NCI-H146 (cell line): ENCODE measurements around the gene MAT2A.

Experiments used
- DNase-seq: peaks from one replicate; lab custom pipeline; 2025; lab: John Stamatoyannopoulos, UW

The MAT2A gene

DNA sequence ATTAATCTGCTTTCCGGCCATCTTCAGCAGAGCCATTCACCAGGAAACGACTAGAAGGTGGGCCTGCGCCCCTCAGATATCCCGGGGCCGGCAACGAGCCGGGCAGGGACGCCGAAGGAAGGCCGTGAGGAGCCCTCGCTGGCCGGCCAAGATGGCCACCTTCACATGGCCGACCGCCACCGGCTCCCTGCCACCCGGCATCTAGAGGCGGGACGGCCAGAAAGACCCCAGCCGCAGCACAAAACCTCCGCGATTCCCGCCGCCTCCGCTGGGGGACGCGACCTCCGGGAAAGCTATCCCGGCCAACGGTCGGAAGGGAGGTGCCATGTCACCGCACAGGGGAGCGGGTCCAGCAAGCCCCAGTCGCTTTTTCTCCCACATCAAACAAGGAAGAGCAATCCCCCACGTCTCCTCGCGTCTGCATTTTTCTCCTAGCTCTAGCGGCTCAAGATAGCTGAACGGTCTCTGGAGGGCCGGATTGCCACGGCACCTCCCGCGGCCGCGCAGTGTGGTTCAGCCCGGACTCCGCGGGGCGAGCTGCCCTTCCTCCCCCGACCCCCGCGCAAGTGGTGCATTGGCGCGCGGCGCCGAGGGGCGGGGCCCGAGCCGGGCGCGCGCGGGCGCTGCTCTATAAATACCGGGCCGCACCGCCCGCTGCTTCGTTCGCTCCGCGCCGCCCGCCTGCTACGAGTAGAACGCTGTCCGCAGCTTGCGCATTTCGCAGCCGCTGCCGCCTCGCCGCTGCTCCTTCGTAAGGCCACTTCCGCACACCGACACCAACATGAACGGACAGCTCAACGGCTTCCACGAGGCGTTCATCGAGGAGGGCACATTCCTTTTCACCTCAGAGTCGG, at the start of gene MAT2A:
Gene MAT2A (plus strand): TSS at position 662 of the 854 bp plus-strand sequence. CDS start 120 bp downstream, at position 782.
- DNase-seq, result peak; percentile 95

DNA sequence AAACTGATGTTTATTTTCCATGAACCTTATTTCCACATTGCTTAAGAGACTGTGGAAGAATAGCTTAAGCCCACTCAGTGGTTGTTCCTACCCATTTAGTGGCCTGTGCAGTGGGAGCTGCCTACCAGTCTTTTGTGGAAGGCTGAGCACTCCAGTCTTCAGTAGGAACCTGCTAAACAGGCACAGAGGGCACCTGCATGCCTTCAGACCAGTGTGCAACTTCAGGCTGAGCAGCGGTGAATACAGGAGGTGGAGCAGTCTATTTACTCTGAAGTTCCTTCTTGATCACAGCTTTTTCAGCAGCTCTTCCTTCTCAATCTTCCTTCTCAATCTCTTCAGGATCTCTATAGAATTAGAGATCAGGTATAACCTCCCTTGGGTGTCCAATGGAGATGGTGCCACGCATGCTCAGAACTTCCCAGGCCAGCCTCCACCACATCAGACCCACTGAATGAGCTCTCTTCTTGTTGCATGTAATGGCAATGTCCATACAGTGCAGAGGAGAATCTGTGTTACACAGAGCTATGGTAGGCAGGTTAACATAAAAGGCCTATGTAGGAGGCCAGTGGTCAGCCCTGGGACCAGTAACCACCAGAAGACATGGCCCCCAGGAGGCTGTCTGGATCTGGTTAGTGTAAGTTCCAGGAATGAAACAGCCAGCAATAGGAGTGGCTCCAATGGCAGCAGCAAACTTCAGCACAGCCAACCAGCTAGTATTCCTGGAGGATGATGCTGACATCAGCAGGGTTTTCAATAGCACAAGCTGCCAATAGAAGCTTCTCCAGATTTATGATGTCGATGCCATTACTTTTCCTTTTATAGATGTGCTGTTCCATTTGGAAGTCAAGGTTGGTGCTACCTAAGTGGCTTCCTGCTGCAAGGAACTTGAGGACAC, 47.9 kb upstream of the MAT2A start:
- DNase-seq, result no peak

DNA sequence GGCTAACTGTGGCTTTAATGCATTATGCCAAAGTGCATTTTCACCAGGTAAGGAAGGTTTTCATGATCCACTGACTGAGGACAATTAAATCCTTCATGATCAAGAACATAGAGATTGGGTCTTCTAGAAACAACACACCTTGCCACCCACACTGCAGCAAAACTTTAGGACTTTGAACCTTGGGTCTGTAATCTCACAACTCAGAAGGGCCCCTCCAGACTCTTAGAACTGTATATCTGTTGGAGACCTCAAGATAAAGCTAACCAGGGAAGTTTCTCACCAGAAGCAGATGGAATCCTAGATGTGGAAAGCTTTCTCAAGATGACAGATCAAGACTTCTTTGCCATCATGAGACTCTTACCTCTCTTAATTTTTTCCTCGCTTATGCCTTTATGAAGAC, 42.5 kb upstream of the MAT2A start:
- DNase-seq, result no peak

DNA sequence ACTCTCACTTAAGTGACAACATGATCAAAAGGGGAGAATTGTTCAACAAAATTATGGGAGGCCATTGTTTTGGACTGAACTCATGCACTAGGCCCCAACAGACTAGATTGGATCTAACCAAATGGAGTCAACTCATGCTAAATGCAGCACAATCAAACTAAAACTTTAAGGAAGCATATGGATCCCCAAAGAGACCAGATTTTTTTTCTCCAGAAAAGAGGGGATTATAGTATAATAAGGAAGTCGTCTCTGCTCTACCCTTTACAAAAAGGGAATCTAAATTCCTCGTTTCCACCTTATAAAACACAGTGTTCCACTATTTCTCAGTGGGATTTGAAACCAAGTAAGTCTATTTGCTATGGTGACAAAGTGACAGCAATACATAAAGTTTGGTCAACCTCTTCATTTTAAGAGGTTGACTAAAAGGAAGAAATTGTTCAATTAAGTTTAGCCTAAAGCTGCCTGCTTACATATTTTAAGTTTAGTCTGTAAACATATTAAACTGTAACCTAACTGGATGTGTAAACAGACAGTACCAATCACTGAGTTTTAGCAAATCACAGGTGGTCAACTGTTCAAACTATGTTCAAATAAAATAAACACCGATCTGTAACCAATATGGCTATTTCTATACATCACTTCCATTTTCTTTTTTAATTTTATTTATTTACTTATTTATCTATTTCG, 40.9 kb upstream of the MAT2A start:
- no peak for DNase-seq

DNA sequence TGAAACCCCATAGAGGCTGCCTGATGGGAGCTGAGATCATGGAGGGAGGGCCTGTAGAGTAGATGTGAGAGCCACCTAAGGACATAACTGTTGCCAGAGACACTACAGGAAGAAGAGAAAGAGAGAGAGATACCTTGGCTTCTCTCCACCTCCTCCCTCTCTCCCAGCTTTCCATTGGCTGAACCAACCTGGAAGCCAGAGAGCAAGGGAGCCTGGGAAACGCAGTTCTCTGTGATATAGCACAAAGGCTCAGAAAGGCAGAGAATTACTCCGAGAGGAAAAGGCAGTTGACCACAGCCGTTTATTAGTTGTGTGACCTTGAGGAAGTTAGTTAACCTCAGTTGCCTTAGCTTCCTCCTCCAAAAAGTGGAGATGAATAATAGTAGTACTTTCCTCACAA, 37.7 kb upstream of the MAT2A start:
- DNase-seq, result no peak

DNA sequence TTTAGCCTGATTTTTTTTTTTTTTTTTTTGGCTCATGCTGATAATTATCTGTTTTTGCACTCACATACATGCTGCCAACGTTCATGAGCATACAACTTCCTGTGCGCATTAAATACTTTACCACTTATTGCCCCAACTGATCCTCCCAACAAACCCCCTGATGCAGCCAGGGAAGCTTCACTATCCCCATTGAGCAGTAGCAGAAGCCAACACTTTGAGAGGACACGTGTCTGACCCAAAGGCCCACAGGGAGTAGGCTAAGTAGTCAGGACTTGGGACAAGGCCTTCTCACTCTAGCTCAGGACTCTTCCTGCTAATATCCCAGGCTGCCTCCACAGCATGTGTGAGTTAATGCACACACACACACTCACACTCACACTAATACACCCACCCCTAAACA, 36.2 kb upstream of the MAT2A start:
- no peak for DNase-seq

DNA sequence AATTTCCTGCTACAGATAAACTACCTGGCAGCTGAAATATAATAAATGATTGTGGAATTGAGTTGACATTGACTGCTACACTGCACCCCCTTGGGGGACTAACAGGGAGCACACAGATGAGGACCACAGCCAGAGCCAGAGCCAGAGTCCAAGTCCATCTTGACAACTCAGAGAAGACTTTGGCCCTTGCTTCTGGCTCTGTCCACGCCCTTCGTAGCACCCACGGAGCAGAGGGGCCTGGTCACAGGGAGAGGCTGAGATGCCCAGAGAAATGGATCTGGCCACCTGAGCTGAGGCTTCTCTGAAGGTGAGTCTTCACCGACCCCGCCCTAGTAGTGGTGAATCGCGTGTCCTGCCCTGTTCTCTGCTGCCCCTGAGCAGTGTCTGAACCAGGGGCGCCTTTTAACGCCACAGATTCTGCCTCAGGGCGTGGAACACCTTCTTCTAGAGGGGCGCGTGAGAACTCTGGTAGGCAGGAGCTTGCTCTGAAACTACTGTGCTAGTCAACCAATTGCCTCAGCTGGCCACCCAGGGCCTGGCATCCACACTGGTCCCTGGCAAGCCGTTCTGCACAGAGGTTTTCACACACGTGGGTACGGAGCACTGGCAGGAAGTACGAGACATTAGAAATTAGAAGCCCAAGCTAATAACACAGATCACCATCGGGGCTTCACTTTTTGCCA, 35.7 kb upstream of the MAT2A start:
- DNase-seq, result no peak

DNA sequence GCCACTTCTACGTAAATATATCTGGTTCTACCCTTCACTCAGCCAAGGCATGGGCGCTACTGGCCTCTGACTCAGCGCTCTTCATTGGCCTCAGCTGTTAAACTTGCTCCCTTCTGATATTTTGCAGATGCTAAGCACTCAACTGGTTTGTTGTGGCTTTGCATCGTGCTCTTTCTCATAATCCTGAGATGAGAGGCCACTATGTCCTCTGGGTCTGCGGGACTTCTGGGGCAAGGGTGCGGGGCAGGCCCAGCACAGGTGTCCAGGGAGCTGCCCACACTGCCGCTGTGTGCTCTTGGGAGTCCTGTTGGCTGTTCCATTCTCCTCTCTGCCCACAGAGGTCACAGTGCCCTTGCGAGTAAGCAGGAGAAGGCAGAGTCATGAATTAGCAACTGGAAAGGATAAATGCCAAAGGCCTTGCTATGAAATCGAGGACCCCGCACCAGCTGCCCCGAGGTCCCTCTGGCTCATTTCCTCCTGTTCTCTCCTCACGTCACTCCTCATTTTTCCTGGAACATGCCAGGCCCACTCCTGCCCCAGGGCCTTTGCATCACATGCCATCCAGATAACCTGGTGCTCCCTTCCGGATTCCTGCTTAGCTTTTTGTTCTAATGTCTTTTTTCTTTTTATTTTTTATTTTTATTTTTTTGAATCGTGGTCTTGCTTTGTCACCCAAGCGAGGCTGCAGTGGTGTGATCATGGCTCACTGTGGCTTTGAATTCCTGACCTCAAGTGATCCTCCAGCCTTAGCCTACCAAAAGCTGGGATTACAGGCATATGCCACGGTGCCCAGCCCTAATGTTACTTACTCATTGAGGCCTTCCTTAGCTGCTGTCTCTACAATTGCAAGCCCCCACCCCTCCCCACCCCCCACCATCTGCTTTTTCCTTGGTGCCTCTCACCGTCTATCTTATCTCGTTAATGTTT, 34.9 kb upstream of the MAT2A start:
- no peak for DNase-seq

DNA sequence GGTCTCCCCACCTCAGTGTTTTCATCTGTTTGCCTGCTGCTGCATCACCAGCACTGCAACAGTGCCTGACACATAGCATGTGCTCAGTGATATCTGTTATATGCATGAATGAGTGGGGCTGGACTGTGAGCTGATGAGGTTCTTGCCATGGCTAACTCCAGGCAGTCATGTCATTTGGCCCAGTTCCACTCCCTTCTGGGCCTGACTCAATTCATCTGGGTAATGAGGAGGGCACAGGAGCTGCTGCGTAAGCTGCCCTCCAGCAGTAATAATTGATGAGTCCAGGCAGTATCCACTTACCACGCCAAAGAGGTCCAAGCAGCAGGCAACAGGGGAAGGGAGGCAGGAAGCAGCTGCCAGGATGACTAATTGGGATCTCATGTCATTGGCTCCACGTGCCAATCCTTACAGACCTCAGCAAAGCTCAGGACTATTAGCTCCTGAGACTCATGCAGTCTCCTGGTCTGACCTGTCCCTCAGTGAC, 34.1 kb upstream of the MAT2A start:
- DNase-seq, result peak; percentile 74

DNA sequence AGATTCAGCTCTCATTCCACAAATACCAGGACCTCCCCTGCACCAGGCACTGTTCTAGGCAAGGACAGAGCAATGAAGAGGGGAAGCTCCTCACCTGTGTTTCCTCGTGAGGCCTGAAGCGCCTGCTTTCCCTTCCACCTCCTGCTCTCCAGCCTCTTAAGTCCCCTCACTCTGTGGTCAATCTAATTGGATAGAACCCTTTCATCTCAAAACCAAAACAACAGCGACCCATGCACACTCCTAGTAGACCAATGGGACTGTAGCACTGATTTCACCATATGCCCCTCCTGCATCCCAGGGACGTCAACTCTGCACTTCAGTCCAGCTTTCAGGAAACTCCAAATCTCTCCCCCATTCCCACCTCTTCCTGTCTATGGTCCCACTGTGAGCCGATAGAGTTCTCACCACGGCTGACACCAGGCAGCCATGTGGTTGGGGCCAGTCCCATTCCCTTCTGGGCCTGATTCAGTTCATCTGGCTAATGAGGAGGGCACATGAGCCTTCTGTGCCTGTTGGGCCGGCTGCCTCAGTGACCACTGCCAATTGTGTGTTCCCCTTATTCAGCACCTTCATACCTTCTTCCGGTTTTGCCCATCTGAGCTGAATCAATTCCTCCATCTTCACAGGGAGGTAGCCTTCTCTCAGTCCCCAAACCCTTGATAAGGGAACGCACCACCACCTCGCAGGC, 33.3 kb upstream of the MAT2A start:
- no peak for DNase-seq

DNA sequence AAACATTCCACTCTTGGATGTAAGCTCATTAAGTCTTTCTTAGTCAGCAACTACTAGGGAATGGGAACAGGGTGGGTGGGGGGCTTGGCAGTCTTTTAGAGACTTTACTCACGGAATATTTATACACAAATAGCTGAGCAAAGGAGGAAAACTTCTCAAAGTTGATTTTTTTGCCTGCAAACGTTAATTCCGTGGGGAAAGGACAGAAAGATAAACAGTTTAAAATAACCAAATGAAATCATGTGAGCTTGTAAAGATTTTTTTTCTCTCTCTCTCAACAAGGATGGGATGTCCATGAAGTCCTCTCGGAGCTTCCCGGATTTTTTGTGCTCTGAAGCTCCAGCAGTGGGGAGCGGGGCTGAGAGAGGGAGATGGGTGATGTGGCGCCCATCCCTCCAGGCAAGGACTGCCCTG, 32.2 kb upstream of the MAT2A start:
- no peak for DNase-seq

DNA sequence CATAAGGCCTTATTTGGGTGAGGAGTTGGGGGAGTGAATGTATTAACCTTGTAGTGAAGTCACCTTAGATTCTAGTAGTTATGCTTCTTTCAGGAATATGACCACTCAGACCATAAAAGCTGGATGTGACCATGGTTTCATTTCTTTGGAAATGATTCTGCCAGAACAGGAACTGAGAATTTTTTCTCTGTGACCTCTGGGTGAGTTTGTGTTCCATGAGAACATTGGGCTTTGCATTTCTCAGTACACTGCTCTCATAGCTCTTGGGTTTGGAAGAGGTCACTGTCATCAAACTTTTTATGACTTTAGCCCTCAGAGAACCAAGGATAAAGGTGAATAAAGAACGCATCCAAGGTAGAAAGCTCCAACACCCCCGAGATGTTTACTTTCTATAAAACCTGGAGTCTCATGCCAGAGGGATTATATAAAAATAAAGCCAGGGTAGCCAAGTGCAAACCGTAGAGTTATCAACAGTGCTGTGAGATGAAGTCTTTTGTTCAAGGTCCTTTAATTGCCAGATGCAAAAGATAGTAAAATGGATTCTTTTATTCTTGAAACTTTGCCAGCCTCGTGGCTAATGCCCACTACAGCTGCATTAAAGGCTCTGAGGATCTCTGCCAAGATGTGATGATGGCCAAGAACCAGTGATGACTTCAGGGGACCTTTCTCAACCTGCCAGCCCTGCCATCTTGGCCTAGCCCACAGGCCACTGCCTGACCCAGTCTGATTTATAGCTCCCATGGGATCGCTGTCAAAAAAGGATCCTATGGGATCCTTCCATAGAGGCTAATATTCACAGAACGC, 27.8 kb upstream of the MAT2A start:
- no peak for DNase-seq

DNA sequence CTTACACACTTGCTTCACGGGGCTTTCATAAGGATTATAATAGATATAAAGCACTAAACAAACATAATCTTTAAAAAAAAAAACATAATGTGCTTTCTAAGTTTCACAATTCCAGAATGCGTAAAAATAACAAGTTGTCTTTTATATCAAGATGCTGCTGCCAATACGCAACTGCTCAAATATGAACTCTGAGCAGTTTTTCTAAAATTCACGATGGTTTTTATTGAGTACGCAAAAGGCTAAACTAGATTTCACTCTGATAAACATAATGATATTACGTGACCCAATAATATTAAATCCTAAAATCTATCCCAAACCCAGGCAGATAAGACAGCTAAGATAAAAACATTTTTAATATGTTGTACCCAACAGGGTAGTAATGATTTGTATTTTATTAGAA, 24.6 kb upstream of the MAT2A start:
- no peak for DNase-seq

DNA sequence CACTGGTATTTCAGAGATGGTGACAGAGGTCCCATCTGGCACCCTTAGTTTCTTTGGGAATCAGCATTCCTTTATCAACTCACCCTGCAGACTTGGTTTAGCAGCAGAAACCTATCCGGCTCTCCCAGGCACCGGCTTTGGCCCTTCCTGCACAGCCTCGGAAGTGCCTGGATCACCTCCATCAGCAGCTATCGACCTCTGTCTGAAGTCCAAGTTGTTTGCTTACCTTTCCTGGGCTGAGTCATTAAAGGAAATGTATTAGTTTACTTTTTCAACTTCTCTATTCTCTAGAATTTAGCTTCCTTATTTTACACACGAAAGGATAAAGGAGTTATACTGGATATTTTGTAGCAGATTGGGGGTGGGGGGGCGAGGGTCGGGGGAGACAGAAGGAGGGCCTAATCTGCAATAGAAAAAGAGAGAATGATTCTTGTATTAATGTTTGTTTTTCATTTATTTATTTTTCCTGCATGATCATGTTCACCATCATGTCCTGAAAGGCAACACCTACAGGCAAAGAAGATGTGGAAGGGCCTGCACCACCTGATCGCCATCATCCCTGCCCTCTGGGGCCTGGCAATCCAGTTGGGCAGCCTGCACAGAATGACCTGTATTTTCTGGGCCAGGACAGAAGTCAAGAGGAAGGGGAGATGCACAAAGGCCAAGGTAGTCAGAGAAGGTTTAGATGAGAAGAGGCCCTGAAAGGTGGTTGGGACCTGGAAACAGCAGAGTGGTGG, 22.1 kb upstream of the MAT2A start:
- DNase-seq, result no peak

DNA sequence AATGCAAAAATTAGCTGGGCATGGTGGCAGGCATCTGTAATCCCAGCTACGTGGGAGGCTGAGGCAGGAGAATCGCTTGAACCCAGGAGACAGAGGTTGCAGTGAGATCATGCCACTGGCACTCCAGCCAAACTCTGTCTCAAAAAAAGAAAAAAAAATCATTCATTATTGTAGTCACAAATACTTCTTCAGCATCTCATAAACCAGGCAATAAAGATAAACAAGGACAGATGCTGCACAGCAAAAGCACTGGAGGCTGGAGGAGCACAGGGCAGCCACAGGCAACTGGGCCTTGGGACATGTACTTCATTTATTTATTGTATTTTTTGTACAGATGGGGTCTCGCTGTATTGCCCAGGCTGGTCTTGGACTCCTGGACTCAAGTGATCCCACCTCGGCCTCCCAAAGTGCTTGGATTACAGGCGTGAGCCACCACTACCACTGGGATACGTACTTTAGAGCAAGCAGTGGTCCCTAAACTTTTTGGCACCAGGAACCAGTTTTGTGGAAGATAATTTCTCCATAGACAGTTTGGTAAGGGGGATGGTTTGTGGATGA, 16.8 kb upstream of the MAT2A start:
- DNase-seq, result no peak

DNA sequence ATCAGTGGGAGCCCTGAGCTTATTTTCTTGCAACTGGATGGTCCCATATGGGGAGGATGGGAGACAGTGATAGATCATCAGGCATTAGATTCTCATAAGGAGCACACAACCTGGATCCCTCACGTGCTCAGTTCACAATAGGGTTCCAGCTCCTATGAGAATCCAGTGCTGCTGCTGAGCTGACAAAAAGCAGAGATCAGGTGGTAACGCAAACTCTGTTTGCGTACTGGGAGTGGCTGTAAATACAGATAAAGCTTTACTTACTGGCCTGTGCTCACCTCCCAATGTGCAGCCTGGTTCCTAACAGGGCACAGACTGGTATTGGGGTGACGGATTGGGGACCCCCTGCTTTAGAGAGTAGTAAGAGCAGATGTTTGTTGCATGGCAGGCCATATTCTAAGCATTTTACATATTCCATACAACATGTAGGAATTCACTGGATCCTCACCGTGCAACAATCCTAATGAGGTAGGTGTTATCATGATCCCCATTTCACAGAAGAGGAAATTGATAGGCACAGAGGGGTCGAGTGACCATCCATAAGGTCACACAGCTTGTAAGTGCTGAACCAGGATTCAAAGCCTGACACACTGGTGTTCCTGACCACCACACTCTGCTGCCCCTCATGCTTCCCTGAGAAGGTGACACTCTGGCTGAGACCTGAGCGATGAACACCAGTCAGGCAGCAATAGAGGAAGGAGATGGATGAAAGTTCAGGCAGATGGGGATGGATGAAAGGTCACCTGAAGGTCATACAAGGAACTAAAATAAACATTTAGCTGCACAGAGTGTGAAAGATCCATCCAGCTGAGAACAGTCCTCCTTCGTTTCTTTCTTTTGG, 15.7 kb upstream of the MAT2A start:
- no peak for DNase-seq

DNA sequence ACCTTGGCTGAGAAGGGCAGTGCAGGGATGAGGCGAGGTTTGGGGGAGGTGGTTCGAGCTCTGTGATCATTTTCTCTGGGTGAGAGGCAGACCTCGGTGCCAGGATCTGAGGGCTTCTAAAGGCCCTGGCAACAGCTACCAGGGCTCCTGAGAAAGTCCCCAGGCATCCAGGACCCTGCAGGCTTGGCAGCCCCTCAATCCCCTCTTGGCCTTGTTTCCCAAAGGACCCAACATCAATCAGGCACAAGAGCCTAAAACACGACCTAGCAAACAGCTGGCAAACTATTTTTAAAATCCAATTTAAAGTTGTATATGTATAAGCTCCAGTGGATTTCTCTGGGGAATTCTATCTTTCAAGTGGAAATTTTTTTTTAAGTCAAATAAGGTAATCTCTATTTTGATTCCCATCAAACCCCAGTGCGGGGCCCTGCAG, 15.0 kb upstream of the MAT2A start:
- no peak for DNase-seq
